OCI-LY1 (cell line): ENCODE results near the gene SCNN1B.

ENCODE experiments used
- H2AFZ ChIP-seq: fragments of 200-600 bp; sonication (generic), shearing (Covaris generic); 2 replicates; pipeline ENCODE4 v1.6.0; 2014; ENCODE audit warnings: antibody characterized with exemption, mild to moderate bottlenecking, low read length
- H3F3A ChIP-seq: fragments of 200-600 bp; sonication (generic), shearing (Covaris generic); 2 replicates; pipeline ENCODE4 v1.6.0; 2014; ENCODE audit warnings: mild to moderate bottlenecking, antibody characterized with exemption, low read length, moderate library complexity; ENCODE audit not compliant: insufficient read depth
- H3K27ac ChIP-seq: fragments of 200-600 bp; sonication (generic); 2 replicates; pipeline ENCODE4 v1.5.1; 2014; ENCODE audit warnings: low read length, mixed run types, mild to moderate bottlenecking, low read depth; ENCODE audit not compliant: poor library complexity, severe bottlenecking
- H3K27me3 ChIP-seq: fragments of 200-600 bp; sonication (generic); 2 replicates; pipeline ENCODE4 v1.6.0; 2014; ENCODE audit warnings: antibody characterized with exemption, mild to moderate bottlenecking, low read length, moderate library complexity; ENCODE audit not compliant: insufficient read depth
- H3K36me3 ChIP-seq: fragments of 200-600 bp; sonication (generic); 2 replicates; pipeline ENCODE4 v1.6.1; 2014; ENCODE audit warnings: mild to moderate bottlenecking, antibody characterized with exemption, low read length, moderate library complexity, mixed read lengths; ENCODE audit not compliant: insufficient read depth
- H3K4me1 ChIP-seq: fragments of 200-600 bp; sonication (generic); 2 replicates; pipeline ENCODE4 v1.5.1; 2014; ENCODE audit warnings: mild to moderate bottlenecking, low read length, moderate library complexity; ENCODE audit not compliant: insufficient read depth, severe bottlenecking
- H3K4me2 ChIP-seq: fragments of 200-600 bp; sonication (generic), shearing (Covaris generic); 2 replicates; pipeline ENCODE4 v1.6.1; 2014; ENCODE audit warnings: low read length
- H3K4me3 ChIP-seq: fragments of 200-600 bp; sonication (generic); 2 replicates; pipeline ENCODE4 v1.5.1; 2014; ENCODE audit warnings: low read length, low read depth, mild to moderate bottlenecking, mixed read lengths; ENCODE audit not compliant: poor library complexity, severe bottlenecking
- H3K79me2 ChIP-seq: fragments of 200-600 bp; shearing (Covaris generic); 2 replicates; pipeline ENCODE4 v1.6.1; 2016; ENCODE audit warnings: mixed run types, low read length, mixed read lengths; ENCODE audit not compliant: insufficient read depth
- H3K9ac ChIP-seq: fragments of 200-600 bp; sonication (generic), shearing (Covaris generic); 2 replicates; pipeline ENCODE4 v1.6.1; 2014; ENCODE audit warnings: mild to moderate bottlenecking, low read length, mixed read lengths
- H3K9me2 ChIP-seq: fragments of 200-600 bp; sonication (generic), shearing (Covaris generic); 2 replicates; pipeline ENCODE4 v1.6.1; 2014; ENCODE audit warnings: low read depth, mild to moderate bottlenecking, low read length, mixed read lengths
- H3K9me3 ChIP-seq: fragments of 200-600 bp; shearing (Covaris generic); 2 replicates; pipeline ENCODE4 v1.6.1; 2014; ENCODE audit warnings: low read length, mixed read lengths
- H4K20me1 ChIP-seq: fragments of 200-600 bp; sonication (generic), shearing (Covaris generic); 2 replicates; pipeline ENCODE4 v1.6.0; 2016; ENCODE audit warnings: mild to moderate bottlenecking, low read length; ENCODE audit not compliant: insufficient read depth
- CTCF ChIP-seq: fragments of 200-600 bp; sonication (generic), shearing (Covaris generic); IDR thresholded peaks from 2 replicates; pipeline ENCODE4 v1.5.1; 2017; ENCODE audit warnings: mild to moderate bottlenecking, antibody characterized with exemption, low read length, moderate library complexity, mixed read lengths
- EZH2 ChIP-seq: fragments of 200-600 bp; sonication (generic), shearing (Covaris generic); IDR thresholded peaks from 2 replicates; pipeline ENCODE4 v1.8.0; 2017; ENCODE audit warnings: borderline replicate concordance, mixed run types, mild to moderate bottlenecking, antibody characterized with exemption, low read length, moderate library complexity, mixed read lengths

The SCNN1B gene

GRCh38 chr16:23333034-23333579 lies 31.0 kb downstream of the SCNN1B start:
- Histone ChIP-seq H3K4me2 (no peak overlapping the region), H3K27ac (no peak overlapping the region)
- TF ChIP-seq CTCF, result no peak
- no peak for TF ChIP-seq EZH2

GRCh38 chr16:23333831-23334456 lies 31.8 kb downstream of the SCNN1B start:
- Histone ChIP-seq H2AFZ (no peak overlapping the region), H3K4me1 (peaks cover 43% of the 10 kb centered on the region), H3K36me3 (no peaks in the 10 kb centered on the region; the same call in 1 of the 2 replicates), H3K27ac (peak overlapping the region; percentile 93), H3K27me3 (no peaks in the 10 kb centered on the region), H3K9ac (peak overlapping the region; percentile 26; the same call in 1 of the 2 replicates), H3K4me3 (no peak overlapping the region), H3K9me2 (no peaks in the 10 kb centered on the region), H3F3A (no peaks in the 10 kb centered on the region; the same call in 1 of the 2 replicates), H4K20me1 (no peaks in the 10 kb centered on the region), H3K79me2 (no peaks in the 10 kb centered on the region), H3K9me3 (peaks cover 5% of the 10 kb centered on the region), H3K4me2 (peak overlapping the region; percentile 9; the same call in 1 of the 2 replicates)
- TF ChIP-seq EZH2 (no peak), CTCF (no peak)

More at GRCh38 chr16:23333034-23333579, 31.0 kb downstream of the SCNN1B start:
- H3K9ac ChIP-seq, result no peak overlapping the region
- no peak overlapping the region for H2AFZ ChIP-seq
- H3K4me3 ChIP-seq, result no peak overlapping the region
- H3K9me2 ChIP-seq, result no peaks in the 10 kb centered on the region
- no peaks in the 10 kb centered on the region for H3K27me3 ChIP-seq
- H3F3A ChIP-seq, result no peaks in the 10 kb centered on the region; the same call in 1 of the 2 replicates
- no peaks in the 10 kb centered on the region; the same call in 1 of the 2 replicates for H3K9me3 ChIP-seq
- H3K4me1 ChIP-seq, result peaks cover 43% of the 10 kb centered on the region
- no peaks in the 10 kb centered on the region for H3K79me2 ChIP-seq
- no peaks in the 10 kb centered on the region for H4K20me1 ChIP-seq
- H3K36me3 ChIP-seq, result no peaks in the 10 kb centered on the region

- no peaks in the 10 kb centered on the region for H3K79me2 ChIP-seq
- H4K20me1 ChIP-seq, result no peaks in the 10 kb centered on the region
- peak overlapping the region; percentile 93 for H3K27ac ChIP-seq
- H3K9ac ChIP-seq, result peak overlapping the region; percentile 26; the same call in 1 of the 2 replicates
- no peaks in the 10 kb centered on the region for H3K9me2 ChIP-seq
- peak overlapping the region; percentile 9; the same call in 1 of the 2 replicates for H3K4me2 ChIP-seq
- H3K36me3 ChIP-seq, result no peaks in the 10 kb centered on the region; the same call in 1 of the 2 replicates
- TF ChIP-seq EZH2 (no peak), CTCF (no peak)
- peaks cover 5% of the 10 kb centered on the region for H3K9me3 ChIP-seq
- H2AFZ ChIP-seq, result no peak overlapping the region
- H3K4me1 ChIP-seq, result peaks cover 43% of the 10 kb centered on the region
- no peaks in the 10 kb centered on the region; the same call in 1 of the 2 replicates for H3F3A ChIP-seq
- no peak overlapping the region for H3K4me3 ChIP-seq
- H3K27me3 ChIP-seq, result no peaks in the 10 kb centered on the region
Measured at GRCh38 chr16:23334457-23334853, 32.4 kb downstream of the SCNN1B start.
